DOHH2 (cell line): ENCODE measurements around the gene THEMIS2.
A peak's percentile ranks its signal among the peaks of the same experiment; 100 is the strongest.
"Not testable (repeated sequence)": the region's sequence is repeated elsewhere in the genome, so short reads cannot be mapped to it uniquely, and the experiment has no call there.

ENCODE experiments used
- H3F3A ChIP-seq: fragments of 200-600 bp; sonication (generic), shearing (Covaris generic); 2 replicates; pipeline ENCODE4 v1.6.0; 2016; ENCODE audit warnings: antibody characterized with exemption, mild to moderate bottlenecking; ENCODE audit not compliant: control insufficient read depth, insufficient read depth
- H3K27ac ChIP-seq: fragments of 200-600 bp; sonication (generic); 2 replicates; pipeline ENCODE4 v1.5.1; 2014; ENCODE audit warnings: low read depth, mild to moderate bottlenecking, low read length, moderate library complexity
- H3K27me3 ChIP-seq: fragments of 200-600 bp; sonication (generic); 2 replicates; pipeline ENCODE4 v1.6.1; 2014; ENCODE audit warnings: mild to moderate bottlenecking, low read length, mixed read lengths; ENCODE audit not compliant: control insufficient read depth
- H3K36me3 ChIP-seq: fragments of 200-600 bp; sonication (generic); 2 replicates; pipeline ENCODE4 v1.6.1; 2014; ENCODE audit warnings: mild to moderate bottlenecking, low read length, moderate library complexity, mixed read lengths; ENCODE audit not compliant: control insufficient read depth
- H3K4me1 ChIP-seq: fragments of 200-600 bp; sonication (generic); 2 replicates; pipeline ENCODE4 v1.6.1; 2014; ENCODE audit warnings: mild to moderate bottlenecking, low read length, mixed read lengths; ENCODE audit not compliant: control insufficient read depth
- H3K4me2 ChIP-seq: fragments of 200-600 bp; sonication (generic); 2 replicates; pipeline ENCODE4 v1.6.0; 2014; ENCODE audit warnings: mild to moderate bottlenecking, low read length, moderate library complexity
- H3K4me3 ChIP-seq: fragments of 200-600 bp; sonication (generic); 2 replicates; pipeline ENCODE4 v1.5.1; 2014; ENCODE audit warnings: mild to moderate bottlenecking, low read length, mixed read lengths
- H3K79me2 ChIP-seq: fragments of 200-600 bp; sonication (generic); 2 replicates; pipeline ENCODE4 v1.6.1; 2014; ENCODE audit warnings: mild to moderate bottlenecking, low read length, mixed read lengths; ENCODE audit not compliant: control insufficient read depth
- H3K9me2 ChIP-seq: fragments of 200-600 bp; sonication (generic); replicated peaks from 2 replicates; pipeline ENCODE4 v1.6.1; 2014; ENCODE audit warnings: mild to moderate bottlenecking, low read length, mixed read lengths; ENCODE audit not compliant: control insufficient read depth
- H3K9me3 ChIP-seq: fragments of 200-600 bp; sonication (generic); 2 replicates; pipeline ENCODE4 v1.6.1; 2014; ENCODE audit warnings: antibody characterized with exemption, low read length, mixed read lengths; ENCODE audit not compliant: control insufficient read depth, insufficient read depth
- H4K20me1 ChIP-seq: fragments of 200-600 bp; sonication (generic); 2 replicates; pipeline ENCODE4 v1.6.0; 2014; ENCODE audit warnings: low read depth, mild to moderate bottlenecking, antibody characterized with exemption, low read length, moderate library complexity; ENCODE audit not compliant: control insufficient read depth, insufficient read depth
- EZH2phosphoT487 ChIP-seq: fragments of 200-600 bp; sonication (generic); IDR thresholded peaks from 2 replicates; pipeline ENCODE4 v1.6.1; 2017; ENCODE audit warnings: borderline replicate concordance, mild to moderate bottlenecking, antibody characterized with exemption, low read length, moderate library complexity, mixed read lengths
- TF ChIP-seq, protein P1 (sequence below): fragments of 200-600 bp; sonication (generic); IDR thresholded peaks from one replicate; pipeline ENCODE4 v1.5.1; 2014; ENCODE audit warnings: antibody characterized with exemption, mild to moderate bottlenecking, low read depth, low read length; ENCODE audit not compliant: poor library complexity, severe bottlenecking

THEMIS2 gene

DNA sequence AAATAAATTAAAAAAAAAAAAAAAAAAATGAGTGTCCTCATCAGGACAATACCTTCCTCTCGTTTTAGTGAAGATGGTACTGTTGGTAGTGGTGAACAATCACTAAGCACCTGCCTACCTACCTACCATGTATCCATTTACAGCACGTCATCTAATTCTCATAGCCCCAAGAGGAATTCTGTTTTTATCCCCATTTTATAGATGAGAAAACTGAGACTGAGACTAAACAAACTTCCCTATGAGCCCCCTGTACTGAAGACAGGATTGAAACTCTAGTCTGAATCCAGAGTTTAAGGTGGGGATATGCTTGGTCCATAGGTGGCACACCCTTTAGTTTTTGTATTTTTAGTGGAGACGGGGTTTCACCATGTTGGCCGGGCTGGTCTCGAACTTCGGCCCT is 17.3 kb upstream of the THEMIS2 start:
- Histone ChIP-seq H3K27ac (no peak overlapping the region), H3K4me1 (peaks cover 7% of the 10 kb centered on the region), H4K20me1 (no peaks in the 10 kb centered on the region), H3K9me3 (no peaks in the 10 kb centered on the region), H3K4me2 (no peak overlapping the region), H3K4me3 (no peak overlapping the region), H3K79me2 (no peaks in the 10 kb centered on the region), H3F3A (peaks cover 12% of the 10 kb centered on the region), H3K27me3 (no peaks in the 10 kb centered on the region), H3K9me2 (no peaks in the 10 kb centered on the region), H3K36me3 (peaks cover 17% of the 10 kb centered on the region)
- TF ChIP-seq, protein P1, sequence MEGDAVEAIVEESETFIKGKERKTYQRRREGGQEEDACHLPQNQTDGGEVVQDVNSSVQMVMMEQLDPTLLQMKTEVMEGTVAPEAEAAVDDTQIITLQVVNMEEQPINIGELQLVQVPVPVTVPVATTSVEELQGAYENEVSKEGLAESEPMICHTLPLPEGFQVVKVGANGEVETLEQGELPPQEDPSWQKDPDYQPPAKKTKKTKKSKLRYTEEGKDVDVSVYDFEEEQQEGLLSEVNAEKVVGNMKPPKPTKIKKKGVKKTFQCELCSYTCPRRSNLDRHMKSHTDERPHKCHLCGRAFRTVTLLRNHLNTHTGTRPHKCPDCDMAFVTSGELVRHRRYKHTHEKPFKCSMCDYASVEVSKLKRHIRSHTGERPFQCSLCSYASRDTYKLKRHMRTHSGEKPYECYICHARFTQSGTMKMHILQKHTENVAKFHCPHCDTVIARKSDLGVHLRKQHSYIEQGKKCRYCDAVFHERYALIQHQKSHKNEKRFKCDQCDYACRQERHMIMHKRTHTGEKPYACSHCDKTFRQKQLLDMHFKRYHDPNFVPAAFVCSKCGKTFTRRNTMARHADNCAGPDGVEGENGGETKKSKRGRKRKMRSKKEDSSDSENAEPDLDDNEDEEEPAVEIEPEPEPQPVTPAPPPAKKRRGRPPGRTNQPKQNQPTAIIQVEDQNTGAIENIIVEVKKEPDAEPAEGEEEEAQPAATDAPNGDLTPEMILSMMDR, result no peak
- no peak for TF ChIP-seq EZH2phosphoT487

DNA sequence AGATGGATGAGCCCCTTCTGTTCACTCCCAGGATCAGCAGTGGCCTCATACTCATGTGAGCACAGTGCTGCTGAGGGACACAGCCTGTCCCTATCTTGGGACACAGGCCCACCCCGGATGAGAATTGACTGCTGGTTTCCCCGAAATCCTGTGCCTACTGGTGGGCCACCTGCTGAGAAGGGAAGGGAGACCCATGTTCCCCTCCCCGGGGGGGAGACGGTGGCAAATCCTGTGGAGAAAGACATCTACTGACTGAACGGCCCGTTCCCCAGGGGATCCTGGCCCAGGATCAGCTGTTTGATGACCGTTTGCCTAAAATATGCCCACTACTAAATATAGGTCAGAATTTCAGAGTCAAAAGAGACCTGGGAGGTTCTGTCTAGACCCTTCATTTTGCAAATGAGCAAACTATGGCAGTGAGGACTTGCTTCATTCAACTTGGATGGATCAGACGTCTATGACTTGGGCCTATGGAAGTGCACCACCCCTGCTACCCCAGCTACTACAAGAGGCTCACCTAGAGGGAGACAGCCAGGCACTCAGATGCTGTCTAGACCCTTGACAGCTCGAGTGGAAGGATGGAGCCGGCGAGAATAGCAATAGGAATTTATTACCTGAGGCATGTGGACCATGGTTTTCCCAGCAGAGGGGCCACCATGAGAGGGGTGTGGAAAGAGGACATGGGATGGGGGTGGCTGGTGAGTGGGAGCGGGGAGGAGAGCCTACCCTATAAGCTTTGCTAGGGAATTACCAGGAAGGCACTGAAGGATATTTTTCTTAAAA is 15.6 kb upstream of the THEMIS2 start:
- Histone ChIP-seq H3K4me3 (no peak overlapping the region), H3K79me2 (no peaks in the 10 kb centered on the region), H3K4me1 (peaks cover 7% of the 10 kb centered on the region), H3K4me2 (no peak overlapping the region), H3K9me2 (no peaks in the 10 kb centered on the region), H3K27me3 (no peaks in the 10 kb centered on the region), H3K9me3 (no peaks in the 10 kb centered on the region), H3F3A (peaks cover 2% of the 10 kb centered on the region; the same call in 1 of the 2 replicates), H4K20me1 (no peaks in the 10 kb centered on the region), H3K27ac (no peak overlapping the region), H3K36me3 (peaks cover 2% of the 10 kb centered on the region)
- TF ChIP-seq, protein P1, result no peak
- TF ChIP-seq EZH2phosphoT487, result no peak

GRCh38 chr1:27857552-27857951 is 14.8 kb upstream of the THEMIS2 start:
- not testable (repeated sequence) for H3K9me2 ChIP-seq, H3K27me3 ChIP-seq, H3K4me2 ChIP-seq, H3K36me3 ChIP-seq, H3K9me3 ChIP-seq, H3K27ac ChIP-seq, H3F3A ChIP-seq, H3K4me3 ChIP-seq, H4K20me1 ChIP-seq, H3K79me2 ChIP-seq
- peaks cover 11% of the 10 kb centered on the region for H3K4me1 ChIP-seq

GRCh38 chr1:27858072-27858948 is 14.0 kb upstream of the THEMIS2 start:
- Histone ChIP-seq H3K4me3 (no peak overlapping the region), H3K4me2 (peak overlapping the region; percentile 49), H3K27ac (no peak overlapping the region)

More at GRCh38 chr1:27858072-27858948, 14.0 kb upstream of the THEMIS2 start:
- Histone ChIP-seq H3K27me3 (no peaks in the 10 kb centered on the region), H3K36me3 (no peaks in the 10 kb centered on the region), H3K4me1 (peaks cover 19% of the 10 kb centered on the region), H3F3A (peaks cover 2% of the 10 kb centered on the region; the same call in 1 of the 2 replicates), H4K20me1 (no peaks in the 10 kb centered on the region), H3K79me2 (no peaks in the 10 kb centered on the region), H3K9me3 (no peaks in the 10 kb centered on the region), H3K9me2 (no peaks in the 10 kb centered on the region)
- no peak for TF ChIP-seq EZH2phosphoT487
- TF ChIP-seq, protein P1, result peak; percentile 97
